A673 (cell line): ENCODE measurements around the gene AGPAT2. TPM values are rescaled to one million over a fixed set of nuclear protein-coding genes. Genes with fewer than 3 reads are reported as not detected.
"Not testable (repeated sequence)": the region's sequence is repeated elsewhere in the genome, so short reads cannot be mapped to it uniquely, and the experiment has no call there.

Source experiments
- BruUV-seq: library from RNA; stranded (reverse); fragments of 400-500 nt; replicated peaks from 2 replicates; lab custom pipeline; 2021; lab: Mats Ljungman, UMichigan
- CTCF ChIA-PET: fragments of 300-600 bp; sonication (Branson Sonifier 250); formaldehyde crosslinking; loops from one replicate; lab custom pipeline; 2022; ENCODE audit warnings: antibody characterized with exemption; lab: Charles Lee
- POLR2A ChIA-PET: fragments of 300-600 bp; sonication (Branson Sonifier 250); formaldehyde crosslinking; loops from one replicate; lab custom pipeline; 2022; ENCODE audit warnings: antibody characterized with exemption; ENCODE audit not compliant: low non-redundant PET; lab: Charles Lee
- DNase-seq: peaks from one replicate; pipeline ENCODE4 v3.0.0-alpha.2; 2015; ENCODE audit warnings: low spot score
- H3K27ac ChIP-seq: fragments of 200-600 bp; sonication (generic); 2 replicates; pipeline ENCODE4 v1.5.1; 2016; ENCODE audit warnings: mixed run types, low read depth, mild to moderate bottlenecking, mixed read lengths, antibody characterized with exemption, low read length; ENCODE audit not compliant: poor library complexity, severe bottlenecking
- H3K27me3 ChIP-seq: fragments of 200-600 bp; sonication (generic); replicated peaks from 2 replicates; pipeline ENCODE4 v1.6.1; 2017; ENCODE audit warnings: mixed run types, low read depth, mild to moderate bottlenecking, mixed read lengths, antibody characterized with exemption, low read length; ENCODE audit not compliant: insufficient read depth, poor library complexity
- H3K36me3 ChIP-seq: fragments of 200-600 bp; sonication (generic); 2 replicates; pipeline ENCODE4 v1.6.1; 2016; ENCODE audit warnings: mixed run types, mild to moderate bottlenecking, mixed read lengths, antibody characterized with exemption, low read length; ENCODE audit not compliant: insufficient read depth, poor library complexity, severe bottlenecking
- H3K4me1 ChIP-seq: fragments of 200-600 bp; sonication (generic); 2 replicates; pipeline ENCODE4 v1.6.1; 2017; ENCODE audit warnings: mixed run types, mild to moderate bottlenecking, mixed read lengths, antibody characterized with exemption, low read length; ENCODE audit not compliant: insufficient read depth, poor library complexity, severe bottlenecking
- H3K4me3 ChIP-seq: fragments of 200-600 bp; sonication (generic); 2 replicates; pipeline ENCODE4 v1.5.1; 2016; ENCODE audit warnings: low read depth, mixed run types, mild to moderate bottlenecking, mixed read lengths, low read length; ENCODE audit not compliant: poor library complexity, severe bottlenecking
- H3K9me3 ChIP-seq: fragments of 200-600 bp; sonication (generic); 2 replicates; pipeline ENCODE4 v1.6.1; 2016; ENCODE audit warnings: mixed run types, low read depth, mild to moderate bottlenecking, mixed read lengths, antibody characterized with exemption, low read length; ENCODE audit not compliant: poor library complexity, severe bottlenecking
- EZH2 ChIP-seq: fragments of 200-600 bp; sonication (generic); IDR thresholded peaks from 2 replicates; pipeline ENCODE4 v1.6.1; 2017; ENCODE audit warnings: borderline replicate concordance, low read depth, mild to moderate bottlenecking, mixed read lengths, antibody characterized with exemption, low read length; ENCODE audit not compliant: poor library complexity, severe bottlenecking
- intact Hi-C: fragments of 100-400 bp; cut with micrococcal nuclease; formaldehyde crosslinking; loops from one replicate; pipeline ENCODE4 v1.10.0; 2022; ENCODE audit not compliant: unreplicated experiment
- total RNA-seq: library from RNA; stranded (reverse); gene quantifications from 2 replicates; pipeline ENCODE4 v1.2.3, GENCODE V29; 2021
- TF ChIP-seq, protein P1 (sequence below): fragments of 300-800, 200-600 bp; sonication (generic); conservative IDR thresholded peaks from 2 replicates; pipeline ENCODE4 v1.5.1; 2017; ENCODE audit warnings: low read depth, mild to moderate bottlenecking, antibody characterized with exemption, low read length, moderate library complexity, mixed read lengths

AGPAT2 gene
- total RNA-seq, 1 experiment from 2014 or later, result 57.7 TPM

GRCh38 chr9:136640171-136641111 is 46.8 kb downstream of the AGPAT2 start:
- H3K36me3 ChIP-seq, result no peaks in the 10 kb centered on the region
- no peak for DNase-seq
- intact Hi-C loops, result no loop called here
- H3K9me3 ChIP-seq, result no peaks in the 10 kb centered on the region
- ChIA-PET POLR2A (no interaction called here), CTCF (no interaction called here)
- no peak for TF ChIP-seq EZH2
- H3K27me3 ChIP-seq, result no peaks in the 10 kb centered on the region
- peaks cover 12% of the 10 kb centered on the region for H3K4me1 ChIP-seq
- H3K27ac ChIP-seq, result no peak overlapping the region
- no TSS peak for BruUV-seq
- H3K4me3 ChIP-seq, result no peak overlapping the region

DNA sequence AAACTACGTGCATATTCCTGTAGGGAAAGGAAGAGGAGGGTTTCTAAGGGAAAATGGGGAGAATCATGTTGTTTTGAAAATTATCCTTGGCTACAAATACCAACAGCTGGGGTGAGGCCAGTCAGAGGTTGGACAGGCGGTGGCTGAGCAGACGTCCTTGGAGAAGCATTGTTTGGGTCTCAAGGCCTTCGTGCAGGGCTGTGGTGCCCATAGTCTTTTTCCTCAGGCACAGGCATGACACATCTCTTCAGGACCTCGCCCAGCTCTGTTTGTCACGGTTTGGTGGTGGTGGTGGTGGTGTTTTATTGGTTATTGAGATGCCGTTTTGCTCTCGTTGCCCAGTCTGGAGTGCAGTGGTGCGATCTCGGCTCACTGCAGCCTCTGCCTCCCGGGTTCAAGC is 52.4 kb downstream of the AGPAT2 start:
- DNase-seq, result no peak
- no peak for TF ChIP-seq EZH2
- TF ChIP-seq, protein P1, sequence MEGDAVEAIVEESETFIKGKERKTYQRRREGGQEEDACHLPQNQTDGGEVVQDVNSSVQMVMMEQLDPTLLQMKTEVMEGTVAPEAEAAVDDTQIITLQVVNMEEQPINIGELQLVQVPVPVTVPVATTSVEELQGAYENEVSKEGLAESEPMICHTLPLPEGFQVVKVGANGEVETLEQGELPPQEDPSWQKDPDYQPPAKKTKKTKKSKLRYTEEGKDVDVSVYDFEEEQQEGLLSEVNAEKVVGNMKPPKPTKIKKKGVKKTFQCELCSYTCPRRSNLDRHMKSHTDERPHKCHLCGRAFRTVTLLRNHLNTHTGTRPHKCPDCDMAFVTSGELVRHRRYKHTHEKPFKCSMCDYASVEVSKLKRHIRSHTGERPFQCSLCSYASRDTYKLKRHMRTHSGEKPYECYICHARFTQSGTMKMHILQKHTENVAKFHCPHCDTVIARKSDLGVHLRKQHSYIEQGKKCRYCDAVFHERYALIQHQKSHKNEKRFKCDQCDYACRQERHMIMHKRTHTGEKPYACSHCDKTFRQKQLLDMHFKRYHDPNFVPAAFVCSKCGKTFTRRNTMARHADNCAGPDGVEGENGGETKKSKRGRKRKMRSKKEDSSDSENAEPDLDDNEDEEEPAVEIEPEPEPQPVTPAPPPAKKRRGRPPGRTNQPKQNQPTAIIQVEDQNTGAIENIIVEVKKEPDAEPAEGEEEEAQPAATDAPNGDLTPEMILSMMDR, result no peak
- Histone ChIP-seq H3K36me3 (no peaks in the 10 kb centered on the region), H3K4me3 (no peak overlapping the region), H3K27me3 (no peaks in the 10 kb centered on the region), H3K9me3 (no peaks in the 10 kb centered on the region), H3K4me1 (no peaks in the 10 kb centered on the region), H3K27ac (no peak overlapping the region)
- ChIA-PET CTCF (interaction anchor here (0.6 to 0.9 kb wide), 2 partner anchors 25 to 147 kb away, joined by 3 read pairs; no protein-coding TSS in a partner anchor), POLR2A (no interaction called here)
- BruUV-seq, result no TSS peak
- intact Hi-C loops, result no loop called here

- DNase-seq, H3K4me3 ChIP-seq, BruUV-seq, H3K4me1 ChIP-seq, H3K36me3 ChIP-seq, H3K27ac ChIP-seq, H3K27me3 ChIP-seq, H3K9me3 ChIP-seq, intact Hi-C loops, POLR2A ChIA-PET: not testable (repeated sequence)
- CTCF ChIA-PET, result interaction anchor here (1.4 kb wide), 1 partner anchor 148 kb away, joined by 23 read pairs; no protein-coding TSS in a partner anchor
Measured at GRCh38 chr9:136632491-136633106, 54.7 kb downstream of the AGPAT2 start.

DNA sequence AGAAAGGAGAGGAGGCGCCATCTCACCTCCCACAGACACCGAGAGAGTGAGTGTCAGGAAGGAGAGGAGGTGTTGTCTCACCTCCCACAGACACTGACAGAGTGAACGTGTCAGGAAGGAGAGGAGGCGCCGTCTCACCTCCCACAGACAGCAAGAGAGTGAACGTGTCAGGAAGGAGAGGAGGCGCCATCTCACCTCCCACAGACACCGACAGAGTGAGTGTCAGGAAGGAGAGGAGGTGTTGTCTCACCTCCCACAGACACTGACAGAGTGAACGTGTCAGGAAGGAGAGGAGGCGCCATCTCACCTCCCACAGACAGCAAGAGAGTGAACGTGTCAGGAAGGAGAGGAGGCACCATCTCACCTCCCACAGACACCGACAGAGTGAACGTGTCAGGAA is 55.2 kb downstream of the AGPAT2 start:
- DNase-seq, POLR2A ChIA-PET, H3K4me1 ChIP-seq, H3K27me3 ChIP-seq, BruUV-seq, H3K9me3 ChIP-seq, intact Hi-C loops, H3K36me3 ChIP-seq, H3K4me3 ChIP-seq, H3K27ac ChIP-seq: not testable (repeated sequence)
- CTCF ChIA-PET, result interaction anchor here (0.6 to 1.4 kb wide), 6 partner anchors 13 to 148 kb away, joined by 4 to 23 read pairs (median 9); no protein-coding TSS in a partner anchor
